DMS 273 treated with DMSO at 0.1 percent for 48 hours (cell line): ENCODE results near the gene MIOX.
"Not testable (repeated sequence)": the region's sequence is repeated elsewhere in the genome, so short reads cannot be mapped to it uniquely, and the experiment has no call there.

Experiments used
- DNase-seq: peaks from one replicate; lab custom pipeline; 2025; lab: John Stamatoyannopoulos, UW

Gene MIOX

GRCh38 chr22:50517495-50518260, 31.0 kb downstream of the MIOX start:
- no peak for DNase-seq

DNA sequence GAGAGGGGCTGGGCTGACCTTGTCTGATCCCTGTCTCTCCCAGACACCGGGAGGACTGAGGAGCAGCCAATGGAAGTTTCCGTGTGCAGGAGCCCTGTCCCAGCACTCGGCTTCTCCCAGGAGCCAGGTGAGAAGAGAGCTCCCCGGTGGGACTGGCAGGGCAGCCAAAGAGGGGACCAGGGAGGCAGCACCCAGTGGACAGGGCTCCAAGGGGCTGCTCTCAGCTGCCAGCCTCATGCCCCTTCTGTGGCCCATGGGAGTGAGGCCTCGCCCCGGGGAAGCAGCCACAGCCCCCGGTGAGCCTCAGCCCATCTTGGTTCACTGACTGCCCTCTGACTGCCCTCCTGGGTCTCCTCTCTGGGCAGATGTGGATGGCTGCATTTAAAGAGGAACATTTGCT, 31.9 kb downstream of the MIOX start:
- no peak for DNase-seq

- no peak for DNase-seq
These were observed 32.5 kb downstream of the MIOX start for GRCh38 chr22:50519151-50519550.

DNA sequence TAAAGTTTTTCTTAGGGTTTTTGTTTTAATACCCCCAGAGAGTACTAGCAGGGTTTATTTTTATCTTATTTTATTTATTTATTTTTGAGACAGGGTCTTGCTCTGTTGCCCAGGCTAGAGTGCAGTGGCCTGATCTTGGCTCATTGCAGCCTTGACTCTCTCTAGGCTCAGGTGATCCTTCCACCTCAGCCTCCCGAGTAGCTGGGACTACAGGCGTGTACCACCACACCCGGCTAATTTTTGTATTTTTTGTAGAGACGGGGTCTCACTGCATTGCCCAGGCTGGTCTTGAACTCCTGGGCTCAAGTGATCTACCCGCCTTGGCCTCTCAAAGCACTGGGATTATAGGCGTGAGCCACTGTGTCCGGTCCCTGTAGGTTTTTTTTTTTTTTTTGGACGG, 33.5 kb downstream of the MIOX start:
- not testable (repeated sequence) for DNase-seq

DNA sequence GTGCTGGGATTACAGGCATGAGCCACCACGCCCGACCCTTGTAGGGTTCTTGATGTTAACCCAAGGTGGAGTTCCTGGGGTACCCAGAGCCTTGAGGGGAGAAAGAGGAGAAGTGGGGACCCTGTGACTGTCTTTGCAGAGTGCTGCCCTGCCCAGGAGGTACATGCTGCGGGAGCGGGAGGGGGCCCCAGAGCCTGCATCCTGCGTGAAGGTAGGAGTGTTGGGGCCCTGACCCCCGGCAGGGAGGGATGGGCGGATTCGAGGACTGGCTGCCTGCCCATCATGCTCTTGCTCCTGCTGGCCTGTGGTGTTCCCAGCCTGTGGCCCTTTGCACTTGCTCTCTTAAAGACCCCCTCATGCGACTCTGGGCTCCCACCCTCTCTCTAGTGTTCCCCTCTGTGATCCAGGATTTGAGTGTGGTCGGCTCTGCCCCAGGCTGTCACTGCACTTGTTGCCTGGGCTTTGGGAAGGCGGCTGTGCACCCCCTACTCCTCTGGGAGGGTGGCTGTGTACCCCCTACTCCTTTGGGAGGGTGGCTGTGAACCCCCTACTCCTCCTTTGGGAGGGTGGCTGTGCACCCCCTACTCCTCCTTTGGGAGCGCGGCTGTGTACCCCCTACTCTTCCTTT, 34.3 kb downstream of the MIOX start:
- DNase-seq: no peak

DNA sequence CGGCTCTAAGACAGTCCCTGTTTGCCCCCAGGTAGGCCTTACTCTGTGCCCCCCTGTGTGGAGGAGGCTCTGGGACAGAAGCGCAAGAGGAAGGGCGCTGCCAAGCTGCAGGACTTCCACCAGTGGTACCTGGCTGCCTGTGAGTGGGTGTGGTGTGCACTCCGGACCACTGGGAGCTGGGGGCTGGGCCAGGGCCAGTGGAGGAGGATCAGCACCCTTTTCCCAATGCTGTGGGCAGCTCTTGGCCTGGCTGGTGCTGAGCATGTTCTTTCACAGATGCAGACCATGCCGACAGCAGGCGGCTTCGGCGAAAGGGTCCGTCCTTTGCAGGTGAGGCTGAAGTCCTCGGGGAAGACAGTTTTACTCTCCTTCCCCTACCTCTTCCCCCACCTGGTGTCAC, 35.1 kb downstream of the MIOX start:
- no peak for DNase-seq

DNA sequence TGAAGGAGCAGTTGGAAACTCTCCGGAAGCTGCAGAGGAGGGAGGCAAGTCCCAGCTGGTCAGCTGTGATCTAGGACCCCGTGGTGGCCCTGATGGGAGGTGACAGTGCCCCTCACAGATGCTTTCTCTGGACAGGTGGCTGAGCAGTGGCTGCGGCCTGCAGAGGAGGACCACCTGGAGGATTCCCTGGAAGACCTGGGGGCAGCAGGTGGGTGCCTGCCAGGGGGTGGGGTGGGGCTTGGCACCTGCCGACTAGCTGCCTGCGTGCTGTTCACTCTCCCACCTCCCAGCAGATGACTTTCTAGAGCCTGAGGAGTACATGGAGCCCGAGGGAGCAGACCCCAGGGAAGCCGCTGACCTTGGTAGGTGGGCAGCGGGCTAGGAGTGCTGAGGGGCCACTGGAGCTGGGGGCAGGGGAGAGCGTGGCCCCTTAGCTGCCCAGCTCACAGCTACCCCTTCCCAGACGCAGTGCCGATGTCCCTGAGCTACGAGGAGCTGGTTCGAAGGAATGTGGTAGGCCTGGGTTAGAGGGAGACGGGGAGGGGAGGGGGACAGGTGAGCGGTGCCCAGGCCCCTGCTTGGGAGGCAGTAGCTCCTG, 35.6 kb downstream of the MIOX start:
- DNase-seq: no peak

- DNase-seq: no peak
These were observed 36.3 kb downstream of the MIOX start for GRCh38 chr22:50522806-50523438.

- DNase-seq: no peak
These were observed 36.8 kb downstream of the MIOX start for GRCh38 chr22:50523458-50523805.

GRCh38 chr22:50523806-50524675, 37.4 kb downstream of the MIOX start:
- no peak for DNase-seq

DNA sequence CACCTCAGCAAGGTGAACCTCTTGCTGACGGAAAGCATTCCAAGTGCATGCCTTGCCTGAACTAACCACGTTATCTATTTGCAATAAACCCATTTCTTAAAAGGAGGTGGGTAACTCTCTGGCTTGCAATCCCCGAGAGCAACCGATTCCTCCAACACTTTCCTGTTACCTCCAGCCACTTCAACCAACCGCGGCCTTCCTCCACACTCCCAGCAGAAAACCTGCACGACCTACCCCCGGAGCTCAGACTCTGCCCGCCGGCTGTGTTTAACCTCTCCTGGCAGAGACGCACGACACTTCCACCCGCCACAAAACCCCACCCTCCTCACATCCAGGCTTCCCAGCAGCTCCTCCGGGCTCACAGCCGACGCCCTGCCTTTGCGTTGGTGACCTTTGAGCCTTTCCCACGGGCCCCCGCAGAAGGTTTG, 38.0 kb downstream of the MIOX start:
- no peak for DNase-seq

DNA sequence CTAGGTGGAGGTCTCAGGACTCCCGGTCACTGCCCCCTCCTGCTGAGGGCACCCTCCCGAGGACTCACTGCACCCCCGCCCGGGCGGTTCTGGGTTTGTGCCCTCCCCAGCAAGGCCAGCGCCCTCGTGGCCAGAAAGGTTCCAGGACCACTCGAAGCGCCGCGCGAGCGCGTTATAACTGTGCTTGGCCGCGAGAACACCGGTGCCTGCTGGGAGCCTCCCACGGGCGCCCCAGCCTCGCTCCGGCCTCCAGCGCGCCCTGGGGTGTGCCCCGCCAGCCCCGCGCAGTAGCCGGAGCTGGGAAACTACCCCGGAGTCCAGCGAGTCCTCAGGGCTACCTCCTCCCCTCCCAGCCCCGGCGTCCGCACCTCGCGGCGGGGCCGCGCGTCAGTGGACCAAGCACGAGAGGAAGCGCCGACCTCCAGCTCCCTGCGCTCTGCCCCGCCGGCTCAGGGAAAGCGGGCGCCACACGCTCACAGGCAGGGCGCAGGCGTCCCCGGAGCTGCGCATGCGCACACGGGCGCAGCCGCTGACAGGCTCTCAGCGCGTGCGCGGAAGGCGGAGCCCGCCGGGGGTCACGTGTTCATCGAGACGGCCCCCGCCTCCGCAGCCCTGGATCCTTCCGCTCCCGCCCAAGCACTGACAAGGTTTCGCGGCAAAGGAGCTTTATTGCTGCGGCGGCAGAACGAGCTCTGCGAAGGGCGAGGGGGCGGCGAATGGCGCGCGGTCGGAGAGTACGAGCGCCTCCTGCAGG, 38.6 kb downstream of the MIOX start, which contains the start of gene SCO2:
Gene SCO2 (minus strand): TSS at position 495 of the 754 bp plus-strand sequence. CDS start 1,187 bp downstream, outside the sequence.
- DNase-seq: peak; percentile 83

GRCh38 chr22:50525858-50526107, 39.1 kb downstream of the MIOX start:
- DNase-seq: no peak

- peak; percentile 33 for DNase-seq
These were observed 39.6 kb downstream of the MIOX start for GRCh38 chr22:50526108-50526833.

DNA sequence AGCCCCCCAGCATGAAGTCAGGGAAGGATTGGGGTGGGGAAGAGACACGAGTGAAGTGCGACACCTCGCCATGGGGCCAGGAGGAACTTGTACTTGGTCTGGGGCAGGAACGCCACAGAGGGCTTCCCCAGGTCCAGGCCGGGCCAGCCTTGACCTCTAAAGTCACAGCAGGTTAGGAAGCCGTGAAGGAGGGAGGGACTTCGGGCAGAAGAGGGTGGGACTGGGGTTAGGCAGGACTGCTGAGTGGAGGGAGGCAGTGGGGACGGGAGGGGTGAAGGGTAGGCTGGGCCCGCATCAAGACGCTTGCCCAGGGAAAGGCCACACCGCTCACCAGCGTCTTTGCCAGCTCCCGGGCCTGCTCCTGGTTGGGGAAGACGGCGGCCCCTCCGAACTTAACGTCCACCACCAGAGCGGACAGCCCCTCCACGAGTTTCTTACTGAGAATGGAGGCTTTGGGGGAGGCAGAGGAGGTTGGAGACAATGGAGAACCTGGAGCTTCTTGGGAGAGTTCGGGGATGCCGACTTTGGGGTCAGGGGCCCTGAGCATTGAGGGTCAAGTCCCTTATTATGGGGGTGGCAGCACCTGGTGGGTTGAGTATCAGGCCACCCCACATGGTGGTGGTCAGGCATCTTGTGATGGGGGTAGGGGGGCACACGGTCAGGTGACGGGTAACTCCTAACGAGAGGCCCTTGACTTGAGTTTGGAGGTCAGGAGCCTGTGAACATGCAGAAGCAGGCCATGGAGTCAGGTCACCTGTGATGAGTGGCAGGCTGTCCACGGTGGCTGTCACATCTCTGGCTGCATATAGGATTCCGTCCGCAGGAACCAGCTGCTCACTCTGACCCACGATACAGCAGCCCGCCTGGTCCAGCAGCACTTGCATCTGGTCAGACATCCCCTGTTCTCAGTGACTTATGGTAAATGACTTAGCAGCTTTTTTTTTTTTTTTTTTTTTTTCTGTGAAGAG, 40.5 kb downstream of the MIOX start:
- DNase-seq: no peak

DNA sequence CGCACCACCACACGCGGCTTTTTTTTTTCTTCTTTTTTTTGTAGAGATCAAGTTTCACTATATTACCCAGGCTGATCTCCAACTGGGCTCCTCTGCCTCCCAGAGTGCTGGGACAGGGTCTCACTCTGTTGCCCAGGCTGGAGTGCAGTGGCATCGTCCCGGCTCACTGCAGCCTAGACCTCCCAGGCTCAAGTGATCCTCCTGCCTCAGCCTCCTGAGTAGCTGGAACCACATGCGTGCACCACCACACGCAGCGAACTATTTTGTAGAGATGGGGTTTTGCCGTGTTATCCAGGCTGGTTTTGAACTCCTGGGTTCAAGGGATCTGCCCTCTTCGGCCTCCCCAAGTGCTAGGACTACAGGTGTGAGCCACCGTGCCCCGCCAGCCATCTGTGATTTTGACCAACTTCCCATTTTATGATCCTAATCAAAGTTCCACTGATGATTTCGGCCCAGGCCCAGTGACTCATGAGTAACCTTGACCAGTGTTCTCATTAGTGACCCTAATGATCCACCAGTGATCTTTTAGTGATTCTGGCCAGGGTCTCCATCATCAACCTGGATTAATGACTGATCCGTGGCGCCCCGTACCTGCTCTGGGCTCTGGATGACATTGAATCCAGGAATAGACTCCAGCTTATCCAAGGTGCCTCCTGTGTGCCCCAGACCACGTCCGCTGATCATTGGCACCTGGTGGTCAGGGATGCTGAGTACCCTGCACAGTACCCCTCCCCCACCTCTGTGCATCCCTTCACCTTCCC, 41.4 kb downstream of the MIOX start:
- DNase-seq: no peak

- no peak for DNase-seq
These were observed 42.2 kb downstream of the MIOX start for GRCh38 chr22:50528682-50529415.

DNA sequence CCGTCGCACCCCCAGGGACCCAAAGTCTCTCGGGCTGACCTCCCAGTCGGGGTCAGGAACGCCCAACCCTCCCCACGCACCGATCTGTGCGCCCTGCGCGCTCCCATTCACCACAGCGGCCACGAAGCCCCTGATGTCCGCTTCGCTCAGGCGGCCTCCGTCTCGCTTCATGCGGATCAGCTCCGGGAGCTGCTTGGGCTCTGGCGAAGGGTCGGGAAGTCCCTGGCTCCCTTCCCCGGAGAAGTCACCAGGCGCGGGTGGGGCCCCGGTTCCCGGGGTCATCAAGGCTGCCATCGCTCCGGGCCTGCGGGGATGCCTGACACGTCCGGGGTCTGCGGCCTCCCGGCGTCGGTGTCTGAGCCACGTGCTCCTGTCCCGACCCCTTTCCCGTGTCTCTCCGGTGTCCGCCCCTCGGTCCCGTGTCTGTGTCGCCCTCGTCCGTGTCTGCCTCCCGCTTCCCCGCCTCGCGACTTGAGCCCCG, 42.8 kb downstream of the MIOX start:
- no peak for DNase-seq
